ENCODE results near the gene RABL6.

Gene RABL6

GRCh38 chr9:136886610-136887597 lies 79.2 kb downstream of the RABL6 start:
- Histone ChIP-seq H3K9me3 (ENCODE audit: control insufficient read depth, low read length) (no peaks in the 10 kb centered on the region), H3K9ac (ENCODE audit: low read length) (peak overlapping the region; percentile 46), H3K4me3 (ENCODE audit: low read length) (peak overlapping the region; percentile 27), H3K27me3 (ENCODE audit: control insufficient read depth, insufficient read depth, low read length) (no peaks in the 10 kb centered on the region), H3K36me3 (ENCODE audit: control insufficient read depth, insufficient read depth, low read length) (no peaks in the 10 kb centered on the region), H3K4me1 (ENCODE audit: control insufficient read depth, insufficient read depth, low read length) (peaks cover 18% of the 10 kb centered on the region)

- H3K4me1 ChIP-seq (ENCODE audit: control insufficient read depth, insufficient read depth, low read length): peaks cover 4% of the 10 kb centered on the region
- H3K4me3 ChIP-seq (ENCODE audit: low read length): no peak overlapping the region
- H3K9ac ChIP-seq (ENCODE audit: low read length): no peak overlapping the region
- H3K36me3 ChIP-seq (ENCODE audit: control insufficient read depth, insufficient read depth, low read length): no peaks in the 10 kb centered on the region
- H3K27me3 ChIP-seq (ENCODE audit: control insufficient read depth, insufficient read depth, low read length): no peaks in the 10 kb centered on the region
- H3K9me3 ChIP-seq (ENCODE audit: control insufficient read depth, low read length): no peaks in the 10 kb centered on the region
These were observed 80.7 kb downstream of the RABL6 start for GRCh38 chr9:136888454-136888853.

DNA sequence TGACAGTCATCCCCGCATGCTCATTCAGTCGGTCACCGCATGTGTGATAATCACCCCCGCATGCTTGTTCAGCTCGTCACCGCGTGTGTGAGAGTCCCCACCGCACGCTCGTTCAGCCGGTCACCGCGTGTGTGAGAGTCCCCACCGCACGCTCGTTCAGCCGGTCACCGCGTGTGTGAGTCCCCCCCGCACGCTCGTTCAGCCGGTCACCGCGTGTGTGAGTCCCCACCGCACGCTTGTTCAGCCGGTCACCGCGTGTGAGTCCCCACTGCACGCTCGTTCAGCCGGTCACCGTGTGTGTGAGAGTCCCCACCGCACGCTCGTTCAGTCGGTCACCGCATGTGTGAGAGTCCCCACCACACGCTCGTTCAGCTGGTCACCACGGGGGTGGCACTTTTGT lies 82.1 kb downstream of the RABL6 start:
- no peak overlapping the region for H3K4me3 ChIP-seq (ENCODE audit: low read length)
- H3K9me3 ChIP-seq (ENCODE audit: control insufficient read depth, low read length): no peaks in the 10 kb centered on the region
- no peaks in the 10 kb centered on the region for H3K27me3 ChIP-seq (ENCODE audit: control insufficient read depth, insufficient read depth, low read length)
- no peak overlapping the region for H3K9ac ChIP-seq (ENCODE audit: low read length)
- H3K36me3 ChIP-seq (ENCODE audit: control insufficient read depth, insufficient read depth, low read length): no peaks in the 10 kb centered on the region
- H3K4me1 ChIP-seq (ENCODE audit: control insufficient read depth, insufficient read depth, low read length): peaks cover 4% of the 10 kb centered on the region

- H3K27me3 ChIP-seq (ENCODE audit: control insufficient read depth, insufficient read depth, low read length): no peaks in the 10 kb centered on the region
These were observed 82.9 kb downstream of the RABL6 start for GRCh38 chr9:136890661-136891060.

More at GRCh38 chr9:136890661-136891060, 82.9 kb downstream of the RABL6 start:
- Histone ChIP-seq H3K36me3 (ENCODE audit: control insufficient read depth, insufficient read depth, low read length) (no peaks in the 10 kb centered on the region), H3K4me3 (ENCODE audit: low read length) (no peak overlapping the region), H3K9ac (ENCODE audit: low read length) (no peak overlapping the region), H3K4me1 (ENCODE audit: control insufficient read depth, insufficient read depth, low read length) (peaks cover 10% of the 10 kb centered on the region), H3K9me3 (ENCODE audit: control insufficient read depth, low read length) (no peaks in the 10 kb centered on the region)

All from mucosa of stomach (tissue), 1 donor.